NCI-H2171 treated with DMSO at 0.1 percent for 48 hours (cell line): ENCODE data around the gene CHCHD6.

Experiments
- DNase-seq: peaks from one replicate; lab custom pipeline; 2025; lab: John Stamatoyannopoulos, UW

Gene CHCHD6

DNA sequence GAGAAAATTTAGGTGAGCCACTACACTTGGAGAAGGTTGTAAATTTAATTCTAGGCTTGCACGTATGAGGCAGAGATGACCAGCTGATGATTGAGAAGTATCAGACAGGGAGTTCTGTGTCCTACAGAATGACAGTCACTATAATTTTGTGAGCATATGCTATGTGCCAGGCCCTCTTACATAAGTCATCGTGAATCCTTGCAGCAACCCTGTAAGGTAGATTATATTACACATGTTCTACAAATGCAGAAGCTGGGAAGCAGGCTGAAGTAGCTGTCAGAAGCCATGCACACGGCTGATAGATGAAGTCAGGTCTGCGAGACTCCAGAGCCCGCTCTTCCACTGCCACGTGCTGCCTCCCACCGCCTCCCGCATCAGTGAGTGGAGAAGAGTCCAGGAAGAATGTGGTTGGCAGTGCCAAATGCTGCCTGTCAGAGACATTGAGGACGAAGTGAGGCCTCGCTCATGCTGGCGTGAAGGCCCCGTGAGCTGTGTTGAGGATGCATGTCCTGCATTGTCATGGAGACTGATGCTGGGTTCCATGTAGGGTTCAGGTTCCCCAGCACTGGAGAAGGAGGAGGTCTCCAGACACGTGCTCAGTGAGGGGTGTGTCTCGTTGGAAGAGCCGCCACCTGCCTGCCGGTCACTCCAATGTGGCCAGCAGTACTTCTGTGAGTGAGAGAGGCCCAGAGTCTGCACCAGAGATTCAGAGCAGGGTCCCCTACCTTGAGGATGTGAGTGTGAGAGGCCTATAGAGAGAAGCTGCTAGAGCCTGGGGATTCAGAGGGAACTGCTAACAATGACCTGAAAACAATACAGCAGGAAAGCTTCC is 155.6 kb downstream of the CHCHD6 start:
- peak; percentile 37 for DNase-seq

DNA sequence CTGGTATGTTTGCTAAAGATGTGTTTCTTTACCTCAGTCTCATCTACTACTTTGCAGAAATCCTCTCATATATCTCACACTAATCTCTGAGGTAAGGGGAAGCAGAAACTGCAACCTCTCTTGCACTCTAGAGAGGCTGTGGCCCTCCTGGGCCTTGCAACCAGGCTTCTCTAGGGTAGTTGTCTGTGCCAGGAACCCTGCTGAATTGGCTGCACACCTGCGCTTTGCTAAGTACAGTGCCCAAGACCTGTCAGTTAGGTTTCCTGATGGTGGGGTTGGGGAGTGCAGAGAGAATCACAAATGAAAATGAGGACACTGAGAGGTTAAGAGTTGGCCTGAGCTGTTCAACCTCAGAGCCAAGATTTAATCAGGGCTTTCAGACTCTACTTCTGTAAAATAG is 161.7 kb downstream of the CHCHD6 start:
- no peak for DNase-seq

DNA sequence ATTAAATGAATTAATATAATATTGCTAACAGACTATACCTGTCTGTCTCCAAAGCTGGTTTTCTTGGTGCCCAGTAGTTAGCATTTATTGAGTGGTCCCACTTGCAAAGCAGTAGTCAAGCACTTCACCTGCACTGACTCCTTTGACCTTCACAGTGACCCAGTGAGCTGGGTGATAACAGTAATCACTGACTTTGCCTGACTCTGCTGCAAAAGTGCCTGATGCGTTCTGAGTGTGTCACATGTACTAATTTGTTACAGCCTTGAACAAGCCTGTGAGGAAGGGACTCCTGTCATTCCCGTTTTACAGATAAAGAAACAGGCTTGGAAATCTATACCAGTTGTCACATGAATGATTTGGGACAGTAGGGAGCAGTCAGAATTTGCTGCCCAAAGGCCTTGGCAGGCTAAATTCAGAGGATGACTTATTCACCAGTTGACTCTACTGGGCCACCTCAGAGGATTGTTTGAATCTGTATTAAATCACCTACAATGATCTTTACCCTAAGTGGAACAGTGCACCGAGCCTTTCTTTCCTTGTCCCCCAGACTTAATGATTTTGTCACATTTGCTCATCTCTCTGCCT is 162.2 kb downstream of the CHCHD6 start:
- no peak for DNase-seq

DNA sequence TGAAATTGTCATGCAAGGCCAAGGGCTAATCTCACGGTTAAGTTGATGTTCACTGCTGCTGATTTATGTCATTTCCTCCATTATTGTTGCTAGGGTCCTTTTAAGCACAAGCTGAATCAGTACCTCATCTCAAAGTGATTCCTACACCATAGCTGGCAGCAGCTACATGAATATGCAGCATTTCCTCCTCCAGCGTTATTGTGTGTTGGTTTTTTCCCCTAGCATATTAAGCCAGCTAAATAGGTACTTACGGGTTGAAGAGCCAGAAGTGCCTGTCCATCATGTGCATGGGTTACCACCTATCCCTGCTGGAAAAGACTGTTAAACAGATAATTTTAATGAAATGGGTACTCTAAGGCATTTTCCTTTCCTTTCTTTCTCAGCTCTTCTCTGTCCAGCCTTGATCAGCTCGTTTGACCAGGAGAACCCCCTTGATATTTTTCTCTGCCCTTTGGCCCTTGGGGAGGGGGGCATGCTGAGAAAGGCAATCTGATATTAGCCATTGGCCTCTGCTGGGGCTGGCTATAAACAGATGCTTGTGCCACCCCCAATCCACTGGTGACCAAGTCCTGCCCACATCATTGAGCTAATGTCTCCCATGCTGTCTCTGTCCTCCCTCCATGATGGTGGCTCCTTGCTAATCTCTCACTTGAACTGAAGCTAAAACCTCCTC is 163.3 kb downstream of the CHCHD6 start:
- no peak for DNase-seq

DNA sequence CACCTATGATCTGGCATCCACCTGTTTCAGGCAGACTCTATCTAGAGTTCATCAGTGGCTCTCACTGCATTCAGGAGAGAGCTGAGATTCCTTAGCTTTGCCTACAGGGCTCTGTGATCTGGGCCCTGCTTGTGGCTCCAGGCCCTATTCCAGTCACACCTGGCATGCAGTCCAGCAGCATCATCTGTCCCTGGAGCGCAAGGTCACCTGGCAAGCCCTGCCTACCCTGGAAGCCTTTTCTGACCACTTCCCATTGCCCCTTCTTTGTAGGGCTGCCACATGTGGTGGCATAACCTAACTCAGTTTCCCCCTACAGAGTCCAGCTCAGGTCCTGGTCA is 163.8 kb downstream of the CHCHD6 start:
- DNase-seq: no peak

DNA sequence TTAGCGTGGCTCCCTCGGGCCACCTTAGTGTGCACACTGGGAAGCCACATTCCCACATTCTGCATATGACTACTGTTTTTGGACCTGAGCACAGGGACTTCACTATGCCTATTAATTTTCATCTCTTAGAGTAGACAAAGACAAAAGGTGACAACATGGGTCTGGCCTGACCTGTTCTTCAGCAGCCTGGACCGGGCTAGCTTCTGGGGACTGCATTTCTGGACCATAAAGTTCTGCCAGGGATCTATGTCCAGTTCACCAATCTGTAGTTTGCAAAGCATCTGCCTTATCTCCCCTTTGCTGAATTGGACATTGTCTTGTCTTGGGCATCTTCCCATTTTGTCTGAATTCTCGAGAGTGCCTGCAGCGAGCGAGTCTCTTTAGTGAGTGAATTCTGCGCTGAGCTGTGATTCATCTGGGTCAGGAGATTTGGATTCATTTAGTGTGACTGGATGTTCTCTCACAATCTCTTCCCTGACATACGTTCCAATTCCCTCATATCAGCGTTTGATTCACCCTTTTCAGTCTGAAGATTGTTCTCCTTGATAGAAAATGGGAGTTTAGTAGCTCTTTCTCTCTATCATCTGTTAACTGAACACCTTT is 166.7 kb downstream of the CHCHD6 start:
- no peak for DNase-seq

DNA sequence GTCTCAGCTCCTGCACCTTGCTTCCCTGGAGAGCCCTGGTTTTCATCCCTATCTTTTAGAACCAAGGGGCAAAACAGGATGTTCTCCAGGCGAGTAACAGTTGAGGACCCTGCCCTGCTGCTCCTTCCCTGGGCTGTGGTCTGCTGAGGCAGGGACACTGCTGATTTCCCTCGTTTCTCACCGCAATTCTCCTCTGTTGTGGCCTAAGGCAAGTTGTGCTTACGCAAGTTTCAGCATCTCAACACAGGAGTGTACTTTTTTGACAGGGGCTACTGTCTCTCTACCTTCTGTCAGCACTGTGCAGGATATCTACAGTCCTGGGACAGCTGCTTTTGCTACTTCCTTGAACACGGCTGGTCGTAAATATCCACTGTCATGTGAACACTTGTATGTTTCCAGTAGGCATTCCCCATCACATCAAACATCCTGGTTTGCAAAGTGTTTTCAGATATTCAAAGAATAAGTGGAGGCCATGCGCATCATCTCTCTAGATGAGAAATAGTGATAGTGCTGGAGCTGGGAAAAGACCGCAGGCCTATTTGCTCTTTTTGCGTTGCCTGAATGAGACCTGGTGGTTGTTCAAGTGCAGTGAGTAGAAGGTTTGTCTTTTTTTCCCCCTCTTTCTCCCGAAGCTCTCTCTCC is 168.8 kb downstream of the CHCHD6 start:
- DNase-seq: no peak

DNA sequence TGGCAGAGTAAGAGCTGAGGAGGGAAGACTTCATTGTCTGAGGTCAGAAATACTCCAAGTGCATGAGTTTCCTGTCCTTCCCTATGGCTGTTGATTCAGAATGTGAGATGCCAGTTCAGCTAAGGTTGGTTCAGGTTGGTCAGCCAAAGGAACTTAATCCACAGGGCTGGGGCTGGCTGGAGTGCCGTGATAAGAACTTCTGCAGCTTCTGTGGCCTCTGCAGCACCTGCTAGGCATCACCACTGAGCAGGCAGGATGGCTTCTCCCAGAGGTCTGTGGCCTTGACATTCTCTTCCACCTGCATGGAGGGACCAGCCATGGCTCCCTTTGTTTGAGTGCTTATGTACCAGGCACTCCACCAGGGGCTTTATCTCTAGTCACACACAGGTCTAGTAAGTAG is 169.4 kb downstream of the CHCHD6 start:
- no peak for DNase-seq

DNA sequence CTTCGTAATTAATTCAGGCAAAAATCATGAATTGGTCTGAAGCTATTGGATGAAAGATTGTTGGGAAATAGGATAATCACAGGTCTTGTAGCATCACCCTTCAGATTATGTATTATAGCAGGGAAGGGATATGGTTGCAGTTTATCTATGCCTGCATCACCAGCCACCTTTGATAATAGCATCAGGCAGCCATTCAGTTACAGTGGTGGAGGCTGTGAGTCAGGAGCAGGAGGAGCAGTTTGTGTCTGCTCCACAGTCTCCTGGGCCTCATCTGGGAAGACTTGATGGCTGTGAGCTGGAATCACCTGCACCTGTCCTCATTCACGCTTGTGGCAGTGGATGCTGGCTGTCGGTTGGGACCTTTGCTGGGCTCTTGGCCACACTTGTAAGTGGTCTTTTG is 174.6 kb downstream of the CHCHD6 start:
- DNase-seq: no peak

DNA sequence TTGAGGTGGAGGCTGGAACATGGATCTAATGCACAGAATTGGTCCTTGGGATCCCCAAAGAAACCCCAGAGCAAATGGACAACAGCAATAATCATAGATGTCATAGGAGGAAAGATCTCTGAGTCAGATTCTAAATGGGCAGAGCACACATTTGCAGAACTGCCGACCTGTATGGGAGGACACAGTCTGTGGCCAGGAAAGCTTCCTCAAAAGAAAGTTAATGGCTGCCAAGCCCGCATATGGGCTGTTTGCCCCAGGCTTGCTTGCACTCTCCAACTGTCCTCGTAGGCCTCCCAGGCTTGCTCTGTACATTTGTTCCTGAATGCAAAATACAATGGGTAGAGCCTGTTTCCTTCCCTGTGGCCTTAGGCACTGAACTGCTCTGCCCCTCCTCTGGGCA is 176.9 kb downstream of the CHCHD6 start:
- no peak for DNase-seq

DNA sequence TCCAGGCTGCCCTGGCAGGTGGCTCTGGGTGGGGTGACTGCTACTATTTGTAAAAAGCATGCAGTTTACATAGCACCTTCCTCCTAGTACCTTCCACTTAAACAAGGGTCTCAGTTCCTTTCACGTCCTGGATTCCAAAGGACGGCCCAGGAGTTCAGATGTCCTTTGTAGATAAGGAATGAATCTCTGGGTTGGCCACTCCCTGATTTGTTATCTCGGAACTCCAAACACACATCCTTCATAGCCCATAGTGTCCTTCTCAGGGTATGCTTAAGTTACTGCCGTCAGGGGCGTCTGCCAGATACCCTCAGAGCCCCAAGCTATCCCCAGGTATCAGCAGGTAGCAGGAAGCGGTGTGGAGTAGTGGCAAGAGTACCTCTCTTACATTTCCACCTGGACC is 177.8 kb downstream of the CHCHD6 start:
- no peak for DNase-seq

DNA sequence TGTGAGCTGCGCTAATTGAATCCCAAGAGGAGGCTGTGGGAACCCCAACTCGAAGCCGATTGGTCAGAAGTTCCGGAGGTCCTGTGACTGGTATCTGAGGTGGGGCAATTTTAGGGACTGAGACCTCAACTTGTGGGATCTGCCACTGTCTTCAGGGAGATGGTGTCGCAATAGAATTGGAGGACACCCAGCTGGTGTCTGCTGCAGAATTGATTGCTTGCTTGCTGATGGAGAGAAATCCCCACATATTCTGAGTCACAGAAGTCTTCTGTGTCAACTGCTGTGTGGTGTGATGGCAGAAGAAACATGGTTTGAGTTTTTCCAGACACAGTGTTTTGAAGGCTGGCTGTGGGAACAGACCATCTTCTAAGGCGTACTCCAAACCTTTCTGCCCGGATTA is 179.2 kb downstream of the CHCHD6 start:
- DNase-seq: no peak

DNA sequence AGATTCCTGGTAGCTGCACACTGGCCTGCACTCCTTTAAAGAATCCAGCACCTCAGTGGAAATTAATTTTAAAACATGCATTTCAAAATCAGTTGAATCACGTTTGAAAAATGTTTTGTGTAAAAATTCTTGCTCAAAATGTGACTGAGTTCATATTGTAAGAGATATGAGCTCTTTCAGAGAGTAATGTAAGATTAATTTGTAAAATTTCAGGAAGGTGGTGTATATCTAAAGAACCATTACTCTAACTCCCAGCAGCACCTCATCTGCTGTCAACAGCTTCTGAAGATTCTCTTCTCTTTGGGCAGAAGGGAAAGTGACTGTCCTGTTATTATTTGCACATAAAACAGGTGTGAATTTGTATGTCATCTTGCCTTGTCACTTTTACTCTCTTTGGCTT is 181.4 kb downstream of the CHCHD6 start:
- no peak for DNase-seq

DNA sequence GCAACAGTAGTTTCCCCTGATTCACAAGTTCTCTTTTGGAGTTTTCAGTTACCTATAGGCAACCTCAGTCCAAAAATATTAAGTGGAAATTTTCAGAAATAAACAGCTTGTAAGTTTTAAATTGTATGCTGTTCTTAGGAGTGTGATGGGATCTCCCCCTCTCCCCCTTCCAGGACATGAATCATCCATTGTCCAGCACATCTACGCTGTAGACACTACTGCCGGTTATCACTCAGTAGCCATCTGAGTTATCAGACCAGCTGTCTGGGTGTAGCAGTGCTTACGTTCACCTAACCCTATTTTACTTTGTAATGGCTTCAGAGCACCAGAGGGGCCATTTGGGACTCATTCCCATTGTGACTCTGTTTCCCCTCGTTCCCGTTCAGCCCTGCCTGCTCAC is 182.2 kb downstream of the CHCHD6 start:
- no peak for DNase-seq

DNA sequence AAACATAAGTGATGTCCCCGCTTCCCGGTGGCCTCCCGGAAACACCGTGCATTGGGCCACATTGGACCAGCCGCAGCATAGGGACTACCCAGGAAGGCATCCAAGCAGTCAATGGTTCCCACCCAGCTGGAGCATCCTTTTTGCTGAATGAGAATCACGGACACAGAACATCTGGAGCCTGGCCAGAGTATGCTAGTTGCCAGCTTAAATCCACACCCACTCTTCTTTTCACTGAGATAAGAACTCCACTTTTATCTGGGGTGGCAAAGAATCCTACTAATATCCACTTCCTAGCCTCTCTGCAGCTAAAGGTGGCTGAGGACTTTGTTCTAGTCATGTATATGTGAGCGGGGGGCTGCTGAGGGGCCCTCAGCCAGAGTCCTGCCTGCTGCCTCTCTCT is 183.6 kb downstream of the CHCHD6 start:
- DNase-seq: no peak

DNA sequence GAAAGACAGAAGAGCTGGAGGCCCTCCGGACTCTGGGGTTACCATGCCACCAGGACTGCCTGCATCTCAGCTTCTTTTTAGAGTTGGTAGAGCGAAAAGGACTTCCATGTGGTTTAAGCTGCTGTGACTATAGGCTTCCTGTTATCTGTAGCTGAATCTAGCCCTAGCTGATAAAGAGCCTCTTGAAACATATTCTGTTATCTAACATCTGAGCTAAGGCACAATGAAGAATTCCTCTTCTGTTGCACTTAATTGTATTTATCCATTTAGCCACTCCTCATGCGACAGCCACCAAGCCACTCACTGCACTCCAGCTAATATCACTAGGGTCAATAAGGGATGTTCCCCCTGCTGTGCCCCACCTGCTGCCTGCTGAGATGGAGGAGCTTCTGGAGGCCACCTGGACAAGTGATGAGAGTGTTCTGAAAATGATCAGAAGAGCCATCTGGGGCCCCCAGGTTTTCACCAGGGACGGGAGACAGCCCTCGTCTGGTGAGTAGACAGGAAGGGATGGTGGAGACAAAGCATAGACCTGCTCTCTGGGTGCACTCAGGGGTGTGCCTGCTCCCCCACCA is 184.2 kb downstream of the CHCHD6 start:
- DNase-seq: peak; percentile 94

DNA sequence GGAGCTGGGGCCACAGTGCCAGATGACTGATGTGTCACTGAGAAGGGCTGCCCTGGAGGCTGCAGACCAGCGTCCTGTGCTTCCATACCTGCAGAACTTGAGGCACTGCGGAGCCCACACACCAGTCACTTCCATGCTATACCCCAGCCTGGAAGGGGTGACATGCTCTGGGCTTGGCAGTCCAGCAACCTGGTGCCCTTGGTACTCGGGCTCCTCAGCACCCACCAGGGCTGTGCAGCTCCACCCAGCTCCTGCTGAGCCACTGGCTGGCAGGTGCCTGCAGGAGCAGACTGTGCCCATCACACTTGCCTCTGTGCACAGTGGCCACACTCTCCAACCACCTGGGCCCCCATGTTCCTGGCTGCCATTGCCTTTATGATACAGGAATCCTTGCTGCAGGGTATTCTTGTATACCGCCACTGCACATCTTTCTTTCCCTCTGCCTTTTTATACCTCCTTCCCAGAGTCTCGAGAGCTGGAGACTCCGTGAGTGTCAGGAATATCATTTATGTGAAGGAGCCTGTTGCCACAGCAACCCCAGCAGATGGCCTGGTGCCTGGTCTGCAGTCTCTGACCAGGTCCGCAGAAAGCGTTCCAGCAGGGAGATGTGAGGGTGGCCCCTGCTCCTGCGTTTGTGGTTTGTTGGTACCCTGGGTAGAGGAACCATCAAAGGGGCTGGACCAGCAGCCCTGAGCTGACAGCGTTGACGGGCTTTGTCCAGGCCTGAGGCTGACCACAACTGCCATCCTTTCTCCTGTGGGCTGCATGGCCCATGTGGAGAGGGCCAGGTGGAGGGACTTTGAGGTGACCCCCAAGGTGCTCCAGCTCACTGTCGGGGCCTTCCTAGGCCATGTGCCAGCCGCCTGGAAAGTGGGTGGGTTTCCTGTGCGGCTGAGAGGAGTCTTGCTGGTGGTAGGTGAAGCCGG is 185.5 kb downstream of the CHCHD6 start:
- no peak for DNase-seq

DNA sequence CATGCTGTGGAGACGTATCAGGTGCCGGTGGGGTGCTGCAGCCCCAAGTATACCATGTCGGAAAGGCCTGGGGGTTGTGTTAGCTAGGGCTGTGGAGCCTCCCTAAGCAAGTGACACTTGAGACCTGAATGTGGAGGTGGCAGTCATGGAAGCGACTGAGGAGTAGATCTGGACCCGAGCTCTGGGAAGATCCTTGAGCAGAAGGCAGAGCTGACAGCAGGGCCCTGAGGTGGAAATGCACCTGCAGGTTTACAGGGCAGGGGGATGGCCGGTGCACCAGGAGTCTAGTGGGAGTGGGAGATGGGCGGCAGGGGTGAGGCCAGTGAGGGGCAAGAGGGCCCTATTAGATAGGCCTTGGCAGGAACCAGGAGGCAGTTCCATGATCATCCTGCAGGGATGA is 187.1 kb downstream of the CHCHD6 start:
- DNase-seq: no peak

DNA sequence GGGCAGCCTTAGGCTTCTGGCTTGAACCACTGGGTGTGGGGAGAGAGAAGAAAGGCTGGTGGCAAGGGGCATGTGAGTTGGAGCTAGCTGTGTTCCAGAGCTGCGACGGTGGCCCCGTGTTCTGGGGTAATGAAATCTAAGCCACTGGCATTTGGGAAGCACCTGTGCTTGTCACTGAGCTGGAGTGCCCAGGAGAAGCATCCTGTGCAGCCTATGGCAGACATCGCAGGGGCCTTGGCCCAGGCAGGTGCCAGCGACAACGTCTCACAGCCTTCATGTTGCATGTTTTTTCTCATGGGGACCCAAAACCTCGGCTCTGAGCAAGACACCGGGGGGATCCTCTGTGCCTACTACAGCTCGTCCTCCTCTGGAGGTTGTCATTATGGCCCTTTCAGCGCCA is 187.8 kb downstream of the CHCHD6 start:
- DNase-seq: no peak

DNA sequence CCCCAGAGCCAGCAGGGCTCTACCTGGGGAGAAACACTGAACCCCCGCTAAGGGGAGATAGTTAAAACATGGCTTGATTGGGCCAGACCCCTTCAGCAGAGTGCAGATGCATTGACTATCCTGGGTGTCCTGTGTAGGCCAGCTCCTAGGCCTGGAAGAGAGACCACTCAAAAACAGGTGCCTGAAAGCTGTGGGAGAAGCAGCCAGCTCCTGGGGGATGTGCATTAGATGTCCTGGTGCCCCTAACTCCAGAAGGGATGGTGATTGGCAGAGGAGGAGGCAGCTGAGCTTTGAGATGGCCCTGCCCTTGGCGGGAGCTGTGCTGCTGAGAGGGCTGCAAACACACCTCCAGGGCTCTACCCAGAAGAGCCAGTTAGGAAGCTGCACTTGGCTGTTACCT is 189.6 kb downstream of the CHCHD6 start:
- no peak for DNase-seq

DNA sequence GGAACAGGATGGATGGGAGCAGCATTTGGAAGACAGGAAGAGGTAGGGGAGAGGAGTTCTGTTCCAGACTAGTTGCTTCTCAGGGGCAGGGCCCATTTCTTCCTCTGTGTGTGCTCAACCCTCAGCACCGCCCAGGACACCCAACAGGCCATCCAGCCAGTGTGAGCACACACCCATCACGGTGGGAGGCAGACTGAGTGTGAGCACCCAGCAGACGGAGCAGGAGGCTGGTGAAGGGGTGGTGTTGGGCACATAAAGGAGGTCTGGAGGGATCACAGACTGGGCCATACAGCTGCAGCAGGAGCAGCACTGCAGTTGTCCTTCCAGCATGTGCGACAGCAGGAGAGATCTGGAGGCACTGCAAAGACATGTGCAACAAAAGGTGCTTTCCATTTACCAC is 190.4 kb downstream of the CHCHD6 start:
- no peak for DNase-seq
